CD4-positive, alpha-beta memory T cell (primary cell): ENCODE results near the gene DNM2. TPM values are rescaled to one million over a fixed set of nuclear protein-coding genes. Genes with fewer than 3 reads are reported as not detected.
A peak's percentile ranks its signal among the peaks of the same experiment; 100 is the strongest.

ENCODE experiments used
- CTCF ChIA-PET: fragments of 350-600 bp; sonication (Branson Sonifier 250); formaldehyde crosslinking; loops from one replicate; lab custom pipeline; 2021; ENCODE audit warnings: inconsistent platforms; ENCODE audit not compliant: partially characterized antibody; lab: Charles Lee
- POLR2A ChIA-PET: fragments of 350-600 bp; sonication (Branson Sonifier 250); formaldehyde crosslinking; loops from one replicate; lab custom pipeline; 2021; ENCODE audit not compliant: partially characterized antibody; lab: Charles Lee
- DNase-seq, 5 donors: peaks; one replicate each; pipeline versions ENCODE4 v3.0.0 to v3.0.0-alpha.2; 2020 to 2022; ENCODE audit warnings: mixed read lengths in 1 of 5
- H3K27ac ChIP-seq: one replicate; pipeline ENCODE4 v1.7.0; 2013; ENCODE audit warnings: low read depth, low read length
- H3K27me3 ChIP-seq: 2 replicates; pipeline ENCODE4 v1.7.0; 2013; ENCODE audit warnings: mild to moderate bottlenecking, low read length, moderate library complexity; ENCODE audit not compliant: insufficient read depth
- H3K36me3 ChIP-seq: 2 replicates; pipeline ENCODE4 v1.7.0; 2013; ENCODE audit warnings: mild to moderate bottlenecking, low read length, moderate library complexity; ENCODE audit not compliant: insufficient read depth
- H3K4me1 ChIP-seq: 2 replicates; pipeline ENCODE4 v1.7.0; 2013; ENCODE audit warnings: mild to moderate bottlenecking, low read length, moderate library complexity; ENCODE audit not compliant: insufficient read depth
- H3K4me3 ChIP-seq, 2 donors: one replicate each; pipeline ENCODE4 v1.7.0; 2013; ENCODE audit warnings: low read length in 2 of 2, mild to moderate bottlenecking in 1 of 2
- H3K9me3 ChIP-seq, 2 donors: one replicate each; pipeline ENCODE4 v1.7.0; 2013; ENCODE audit warnings: low read length in 2 of 2, control low read depth in 1 of 2; ENCODE audit not compliant: control insufficient read depth in 1 of 2
- H3K27ac Mint-ChIP-seq, 7 donors: one replicate each; pipeline ENCODE4 v1.8.0; 2020 to 2021; ENCODE audit warnings: mixed read lengths in 7 of 7, mild to moderate bottlenecking in 6 of 7, inconsistent platforms in 3 of 7, moderate library complexity in 3 of 7
- H3K27me3 Mint-ChIP-seq, 2 donors: one replicate each; pipeline ENCODE4 v1.8.0; 2020 to 2021; ENCODE audit warnings: mixed read lengths in 2 of 2
- H3K36me3 Mint-ChIP-seq, 2 donors: one replicate each; pipeline ENCODE4 v1.8.0; 2020 to 2021; ENCODE audit warnings: mixed read lengths in 2 of 2, inconsistent platforms in 1 of 2, mild to moderate bottlenecking in 1 of 2
- H3K4me1 Mint-ChIP-seq, 4 donors: one replicate each; pipeline ENCODE4 v1.8.0; 2020 to 2021; ENCODE audit warnings: mixed read lengths in 4 of 4, mild to moderate bottlenecking in 1 of 4
- H3K4me3 Mint-ChIP-seq, 8 donors: one replicate each; pipeline ENCODE4 v1.8.0; 2020 to 2021; ENCODE audit warnings: mixed read lengths in 8 of 8, mild to moderate bottlenecking in 7 of 8, moderate library complexity in 6 of 8, inconsistent platforms in 3 of 8
- H3K9me3 Mint-ChIP-seq, 8 donors: one replicate each; pipeline ENCODE4 v1.8.0; 2020 to 2021; ENCODE audit warnings: mixed read lengths in 8 of 8, mild to moderate bottlenecking in 5 of 8, inconsistent platforms in 3 of 8, moderate library complexity in 1 of 8
- intact Hi-C: fragments of 100-400 bp; cut with micrococcal nuclease; formaldehyde crosslinking; loops from one replicate; pipeline ENCODE4 v1.15.1; 2023
- polyA plus RNA-seq, 2 donors: library from polyadenylated mRNA; unstranded; fragments of 300-500 nt; fragmentation: Illumina TruSeq; gene quantifications; one replicate each; pipeline ENCODE4 v1.2.3, GENCODE V29; 2021
- total RNA-seq, 2 experiments: library from RNA; stranded (reverse); gene quantifications; one replicate each; pipeline ENCODE4 v1.2.3, GENCODE V29; 2021

Gene DNM2
- total and polyA plus RNA-seq, 4 experiments from 2014 or later, result 46.3 to 272 (median 174) TPM

DNA sequence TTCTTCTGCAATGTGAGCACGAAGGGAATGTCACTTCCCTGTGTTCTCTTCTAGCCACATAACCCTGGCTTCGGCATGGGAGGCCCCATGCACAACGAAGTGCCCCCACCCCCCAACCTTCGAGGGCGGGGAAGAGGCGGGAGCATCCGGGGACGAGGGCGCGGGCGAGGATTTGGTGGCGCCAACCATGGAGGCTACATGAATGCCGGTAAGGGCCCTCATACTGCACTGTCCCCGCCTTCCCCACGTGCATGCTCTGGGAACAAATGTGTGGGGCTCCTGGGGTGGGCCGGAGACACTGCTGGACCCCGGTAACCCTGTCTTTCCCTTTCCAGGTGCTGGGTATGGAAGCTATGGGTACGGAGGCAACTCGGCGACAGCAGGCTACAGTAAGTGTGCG lies 34.3 kb upstream of the DNM2 start:
- Histone ChIP-seq H3K36me3 (peaks cover 86% of the 10 kb centered on the region), H3K27me3 (no peaks in the 10 kb centered on the region), H3K4me1 (no peaks in the 10 kb centered on the region), H3K27ac (no peak overlapping the region), H3K9me3 (no peaks in the 10 kb centered on the region), H3K4me3 (no peak overlapping the region)
- no peaks in the 10 kb centered on the region for H3K27me3 Mint-ChIP-seq
- ChIA-PET CTCF (no interaction called here), POLR2A (interaction anchor here (0.6 to 0.8 kb wide), 2 partner anchors 25 to 284 kb away, joined by 3 read pairs; no protein-coding TSS in a partner anchor)
- no peak for DNase-seq
- H3K4me1 Mint-ChIP-seq, result no peaks in the 10 kb centered on the region
- H3K27ac Mint-ChIP-seq, result no peak overlapping the region
- no peaks in the 10 kb centered on the region for H3K9me3 Mint-ChIP-seq
- peaks cover 34 to 65% of the 10 kb centered on the region in 2 donors for H3K36me3 Mint-ChIP-seq
- intact Hi-C loops, result no loop called here
- H3K4me3 Mint-ChIP-seq, result no peak overlapping the region

DNA sequence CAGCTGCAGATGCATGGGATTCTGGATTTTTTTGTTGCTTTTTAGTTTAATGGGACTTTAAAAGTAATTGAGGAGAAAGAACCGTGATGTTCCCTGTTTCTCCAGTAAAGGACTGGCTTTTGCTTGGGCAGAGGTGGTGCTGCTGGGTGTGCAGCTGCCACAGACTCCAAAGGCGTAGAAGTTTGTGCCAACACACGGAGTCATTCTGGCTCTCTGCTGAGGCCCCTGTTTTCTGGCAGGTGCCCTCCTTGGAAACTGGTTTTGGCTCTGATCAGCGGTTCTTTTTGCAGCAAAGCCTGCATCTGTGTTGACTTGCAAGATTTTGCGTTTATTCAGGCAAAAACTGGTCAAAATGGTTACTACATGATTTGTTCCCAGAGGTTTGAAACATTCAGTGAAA lies 32.7 kb upstream of the DNM2 start:
- Histone ChIP-seq H3K4me3 (no peak overlapping the region), H3K9me3 (no peaks in the 10 kb centered on the region), H3K36me3 (peaks cover 86% of the 10 kb centered on the region), H3K27ac (no peak overlapping the region), H3K4me1 (no peaks in the 10 kb centered on the region), H3K27me3 (no peaks in the 10 kb centered on the region)
- CTCF ChIA-PET, result interaction anchor here (0.6 to 1.3 kb wide), 2 partner anchors 9 to 104 kb away, joined by 3 read pairs; no protein-coding TSS in a partner anchor
- no peaks in the 10 kb centered on the region for H3K9me3 Mint-ChIP-seq
- no peaks in the 10 kb centered on the region for H3K27me3 Mint-ChIP-seq
- peak overlapping the region in 1 of 7 donors; percentile 27 for H3K27ac Mint-ChIP-seq
- no peaks in the 10 kb centered on the region for H3K4me1 Mint-ChIP-seq
- no peak overlapping the region for H3K4me3 Mint-ChIP-seq
- POLR2A ChIA-PET, result no interaction called here
- intact Hi-C loops, result no loop called here
- no peak for DNase-seq
- peaks cover 36 to 70% of the 10 kb centered on the region in 2 donors for H3K36me3 Mint-ChIP-seq

DNA sequence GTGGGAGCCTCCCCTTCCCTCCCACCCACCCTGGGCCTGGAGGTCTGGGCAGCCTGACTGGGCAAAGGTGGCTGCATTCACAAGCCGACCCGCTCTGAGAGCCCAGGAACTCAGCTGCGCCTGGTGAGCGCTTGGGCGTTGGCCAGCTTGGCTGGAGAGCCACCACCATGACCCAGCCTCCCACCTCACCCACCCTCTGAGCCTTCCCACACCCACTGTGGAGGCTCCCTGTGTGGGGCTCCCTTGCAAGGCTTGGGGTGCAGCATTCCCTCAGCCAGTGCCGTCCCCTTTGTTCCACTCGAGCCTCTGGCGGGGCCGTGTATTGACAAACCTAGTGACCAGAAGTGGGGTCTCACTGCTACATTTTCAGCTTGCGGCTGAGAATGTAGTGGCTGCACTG lies 31.7 kb upstream of the DNM2 start:
- no peaks in the 10 kb centered on the region for H3K4me1 Mint-ChIP-seq
- POLR2A ChIA-PET, result no interaction called here

DNA sequence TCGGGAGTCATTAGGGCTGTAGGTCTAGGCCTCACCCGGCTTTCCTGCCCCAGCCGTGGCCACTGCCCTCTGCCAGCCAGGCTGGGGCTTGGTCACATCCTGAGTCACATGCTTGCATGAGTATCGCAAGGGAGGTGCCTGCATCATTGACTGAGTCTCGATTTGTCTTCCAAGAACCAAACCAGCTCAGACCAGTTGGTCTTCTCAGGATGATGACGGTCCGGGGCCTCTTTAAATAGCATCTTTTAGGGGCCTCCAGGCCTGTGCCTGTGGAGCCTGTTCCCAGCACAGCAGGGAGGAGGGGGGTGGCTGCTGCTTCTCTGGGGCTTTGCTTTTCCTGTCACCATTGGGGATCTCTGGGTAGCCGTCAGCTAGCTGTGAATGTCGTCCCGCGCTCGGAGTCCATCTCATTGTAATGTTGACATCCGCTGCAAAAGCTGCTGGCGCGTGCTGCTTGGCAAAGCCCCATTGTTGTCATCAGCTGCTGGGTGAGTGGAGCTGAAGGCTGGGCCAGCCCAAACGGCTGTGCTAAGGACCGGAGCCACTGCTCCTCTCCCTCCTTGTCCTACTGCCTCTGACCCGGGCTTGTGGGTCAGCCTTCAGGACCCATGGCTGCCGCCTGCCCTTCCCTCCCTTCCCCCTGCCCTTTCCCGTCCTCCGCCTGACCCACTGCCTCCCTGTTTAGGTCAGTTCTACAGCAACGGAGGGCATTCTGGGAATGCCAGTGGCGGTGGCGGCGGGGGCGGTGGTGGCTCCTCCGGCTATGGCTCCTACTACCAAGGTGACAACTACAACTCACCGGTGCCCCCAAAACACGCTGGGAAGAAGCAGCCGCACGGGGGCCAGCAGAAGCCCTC lies 31.0 kb upstream of the DNM2 start:
- no peak overlapping the region for H3K4me3 Mint-ChIP-seq
- Histone ChIP-seq H3K27ac (no peak overlapping the region), H3K36me3 (peaks cover 84% of the 10 kb centered on the region), H3K4me1 (no peaks in the 10 kb centered on the region), H3K4me3 (no peak overlapping the region), H3K27me3 (no peaks in the 10 kb centered on the region), H3K9me3 (no peaks in the 10 kb centered on the region)
- DNase-seq, result no peak
- POLR2A ChIA-PET, result interaction anchor here (1.0 to 1.8 kb wide), 2 partner anchors 9 to 25 kb away, joined by 3 read pairs; no protein-coding TSS in a partner anchor
- peaks cover 34 to 74% of the 10 kb centered on the region in 2 donors for H3K36me3 Mint-ChIP-seq
- CTCF ChIA-PET, result interaction anchor here (1.1 kb wide), 1 partner anchor 13 kb away, joined by 3 read pairs; no protein-coding TSS in a partner anchor
- H3K27ac Mint-ChIP-seq, result peak overlapping the region in 1 of 7 donors; percentile 42
- no peaks in the 10 kb centered on the region for H3K27me3 Mint-ChIP-seq
- H3K9me3 Mint-ChIP-seq, result peaks cover 0 to 4% (median 0%) of the 10 kb centered on the region in 8 donors
- intact Hi-C loops, result no loop called here
- peaks cover 0 to 5% (median 3%) of the 10 kb centered on the region in 4 donors for H3K4me1 Mint-ChIP-seq

More for the DNA sequence above, 31.7 kb upstream of the DNM2 start:
- Mint-ChIP-seq H3K27me3 (no peaks in the 10 kb centered on the region), H3K9me3 (peaks cover 0 to 2% (median 0%) of the 10 kb centered on the region in 8 donors), H3K27ac (peak overlapping the region in 1 of 7 donors; percentile 36), H3K36me3 (peaks cover 37 to 74% of the 10 kb centered on the region in 2 donors), H3K4me3 (no peak overlapping the region)
- H3K27me3 ChIP-seq, result no peaks in the 10 kb centered on the region
- no peak overlapping the region for H3K27ac ChIP-seq
- DNase-seq, result no peak
- no peaks in the 10 kb centered on the region for H3K4me1 ChIP-seq
- intact Hi-C loops, result no loop called here
- H3K9me3 ChIP-seq, result no peaks in the 10 kb centered on the region
- H3K4me3 ChIP-seq, result no peak overlapping the region
- H3K36me3 ChIP-seq, result peaks cover 85% of the 10 kb centered on the region
- CTCF ChIA-PET, result interaction anchor here (1.3 kb wide), 1 partner anchor 105 kb away, joined by 3 read pairs; no protein-coding TSS in a partner anchor

DNA sequence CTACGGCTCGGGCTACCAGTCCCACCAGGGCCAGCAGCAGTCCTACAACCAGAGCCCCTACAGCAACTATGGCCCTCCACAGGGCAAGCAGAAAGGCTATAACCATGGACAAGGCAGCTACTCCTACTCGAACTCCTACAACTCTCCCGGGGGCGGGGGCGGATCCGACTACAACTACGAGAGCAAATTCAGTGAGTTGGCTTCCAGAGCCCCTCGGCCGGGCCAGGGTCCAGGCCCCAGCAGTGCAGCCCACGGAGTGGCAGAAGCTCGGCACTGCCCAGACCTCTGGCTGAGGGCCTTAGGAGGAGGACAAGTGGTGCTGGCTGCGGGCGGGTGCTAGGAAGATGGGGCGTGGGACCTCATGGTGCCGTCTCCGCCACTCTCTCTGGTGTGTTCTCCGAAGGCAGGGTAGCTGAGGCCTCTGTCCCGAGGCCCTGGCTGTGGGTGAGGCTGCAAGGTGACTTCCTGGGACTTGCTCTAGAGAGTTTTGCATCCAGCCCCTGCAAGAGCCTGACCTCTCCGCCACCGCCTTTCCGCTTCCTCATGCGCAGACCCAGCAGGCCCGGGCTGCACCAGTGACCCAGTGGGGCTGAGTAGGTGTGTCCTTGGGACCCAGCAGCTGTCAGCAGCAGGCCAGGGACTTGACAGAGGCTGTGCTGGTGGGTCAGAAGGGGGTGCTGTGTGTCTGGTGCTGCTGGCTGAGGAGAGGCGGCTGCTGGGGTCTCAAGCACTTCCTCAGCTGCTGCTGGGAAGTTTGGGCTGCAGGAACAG lies 30.2 kb upstream of the DNM2 start:
- H3K4me1 ChIP-seq, result no peaks in the 10 kb centered on the region
- H3K9me3 ChIP-seq, result no peaks in the 10 kb centered on the region
- ChIA-PET CTCF (interaction anchor here (0.6 to 1.4 kb wide), 4 partner anchors 12 to 106 kb away, joined by 3 to 6 read pairs (median 4); no protein-coding TSS in a partner anchor), POLR2A (interaction anchor here (1.0 to 1.8 kb wide), 3 partner anchors 8 to 34 kb away, joined by 3 read pairs; no protein-coding TSS in a partner anchor)
- H3K4me3 ChIP-seq, result no peak overlapping the region
- Mint-ChIP-seq H3K4me1 (peaks cover 0 to 8% (median 3%) of the 10 kb centered on the region in 4 donors), H3K27me3 (no peaks in the 10 kb centered on the region), H3K36me3 (peaks cover 34 to 70% of the 10 kb centered on the region in 2 donors), H3K27ac (peak overlapping the region in 1 of 7 donors; percentile 57), H3K9me3 (peaks cover 0 to 4% (median 0%) of the 10 kb centered on the region in 8 donors), H3K4me3 (no peak overlapping the region)
- intact Hi-C loops, result no loop called here
- H3K36me3 ChIP-seq, result peaks cover 76% of the 10 kb centered on the region
- no peak for DNase-seq
- H3K27ac ChIP-seq, result no peak overlapping the region
- H3K27me3 ChIP-seq, result no peaks in the 10 kb centered on the region

DNA sequence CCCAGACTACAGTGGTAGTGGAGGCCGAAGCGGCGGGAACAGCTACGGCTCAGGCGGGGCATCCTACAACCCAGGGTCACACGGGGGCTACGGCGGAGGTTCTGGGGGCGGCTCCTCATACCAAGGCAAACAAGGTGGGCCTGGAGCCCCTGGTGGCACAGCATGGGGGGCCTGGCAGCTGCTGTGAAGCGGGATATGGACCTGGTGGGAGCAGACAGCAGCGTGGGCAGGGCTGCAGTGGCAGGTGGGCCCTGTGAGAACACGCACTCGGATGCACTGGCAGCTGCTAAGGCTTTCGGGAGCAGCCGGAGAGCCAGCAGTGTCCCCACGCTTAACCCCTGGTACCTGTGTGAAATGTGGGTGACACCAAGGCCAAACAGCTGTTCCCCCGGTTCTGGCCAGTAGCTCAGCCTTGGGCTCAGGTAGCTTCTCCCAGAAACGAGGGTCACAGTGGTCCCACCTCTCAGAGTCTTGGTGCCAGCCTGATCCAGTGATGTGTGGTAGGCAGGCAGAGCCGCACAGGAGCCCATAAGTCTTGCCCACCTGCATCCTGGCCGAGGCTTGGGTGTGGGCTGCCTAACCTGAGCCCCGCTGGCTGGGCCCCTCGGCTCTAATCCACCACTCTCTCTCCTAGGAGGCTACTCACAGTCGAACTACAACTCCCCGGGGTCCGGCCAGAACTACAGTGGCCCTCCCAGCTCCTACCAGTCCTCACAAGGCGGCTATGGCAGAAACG lies 29.2 kb upstream of the DNM2 start:
- Mint-ChIP-seq H3K36me3 (peaks cover 30 to 65% of the 10 kb centered on the region in 2 donors), H3K27me3 (no peaks in the 10 kb centered on the region), H3K27ac (peak overlapping the region in 1 of 7 donors; percentile 28), H3K4me1 (peaks cover 0 to 8% (median 4%) of the 10 kb centered on the region in 4 donors), H3K4me3 (no peak overlapping the region), H3K9me3 (peaks cover 0 to 4% (median 0%) of the 10 kb centered on the region in 8 donors)
- CTCF ChIA-PET, result interaction anchor here (1.3 to 1.4 kb wide), 2 partner anchors 11 to 107 kb away, joined by 4 to 6 read pairs; no protein-coding TSS in a partner anchor
- DNase-seq, result no peak
- H3K4me3 ChIP-seq, result no peak overlapping the region
- H3K4me1 ChIP-seq, result no peaks in the 10 kb centered on the region
- intact Hi-C loops, result no loop called here
- no peaks in the 10 kb centered on the region for H3K27me3 ChIP-seq
- no peaks in the 10 kb centered on the region for H3K9me3 ChIP-seq
- H3K36me3 ChIP-seq, result peaks cover 66% of the 10 kb centered on the region
- H3K27ac ChIP-seq, result no peak overlapping the region
- POLR2A ChIA-PET, result interaction anchor here (1.5 to 1.8 kb wide), 2 partner anchors 27 to 35 kb away, joined by 3 read pairs; no protein-coding TSS in a partner anchor
